ENCODE measurements around the gene ZMIZ2. TPM values are rescaled to one million over a fixed set of nuclear protein-coding genes. Genes with fewer than 3 reads are reported as not detected.

The ZMIZ2 gene
- total and polyA plus RNA-seq, 9 of the 15 experiments (the other 6 are each of a cell fraction or from before 2014, with no cell fraction given) = 0.13 to 40.3 (median 4.9) TPM

GRCh38 chr7:44793919-44794318 lies 45.3 kb downstream of the ZMIZ2 start (continued):
- TF ChIP-seq ZNF395 (CRISPR knock-in tag; IDR thresholded peaks at IDR 0.05) (no peak), PATZ1 (CRISPR knock-in tag; IDR thresholded peaks at IDR 0.05; ENCODE audit: borderline replicate concordance) (no peak), ILF3 (IDR thresholded peaks at IDR 0.05; ENCODE audit: borderline replicate concordance) (no peak), ADNP (tag; IDR thresholded peaks at IDR 0.05) (peak; percentile 63; the same call in 1 of the 2 replicates), CCAR2 (IDR thresholded peaks at IDR 0.05; ENCODE audit: low read depth, low read length) (no peak), E2F3 (CRISPR knock-in tag; IDR thresholded peaks at IDR 0.05) (no peak), ZNF740 (CRISPR knock-in tag; IDR thresholded peaks at IDR 0.05) (0 out of 2 replicates have a peak, but pooled peaks have one; percentile 22), ZNF740 (tag; IDR thresholded peaks at IDR 0.05) (no peak), BHLHE40 (IDR thresholded peaks at IDR 0.05; ENCODE audit: low read length) (no peak), BRF1 (IDR thresholded peaks at IDR 0.05; ENCODE audit: borderline replicate concordance, extremely low read depth, insufficient read length) (no peak), ZNF609 (CRISPR knock-in tag; IDR thresholded peaks at IDR 0.05; ENCODE audit: borderline replicate concordance) (no peak), RBM15 (IDR thresholded peaks at IDR 0.05; ENCODE audit: insufficient read depth, low read length) (no peak), ZNF717 (CRISPR knock-in tag; IDR thresholded peaks at IDR 0.05) (no peak), TCF15 (CRISPR knock-in tag; IDR thresholded peaks at IDR 0.05) (no peak), ZNF3 (CRISPR knock-in tag; IDR thresholded peaks at IDR 0.05) (no peak), HNRNPLL (IDR thresholded peaks at IDR 0.05; ENCODE audit: low read depth, low read length, poor library complexity, severe bottlenecking) (no peak), MBD1 (CRISPR knock-in tag; IDR thresholded peaks at IDR 0.05) (no peak)
